GM19240 (cell line): ENCODE data around the gene WNT7B.

ENCODE experiments used
- DNase-seq: peaks from one replicate; pipeline ENCODE4 v3.0.0; 2011; ENCODE audit warnings: low spot score; ENCODE audit not compliant: insufficient read length

Gene WNT7B

GRCh38 chr22:45911601-45912271, 65.2 kb downstream of the WNT7B start:
- DNase-seq, result no peak

- DNase-seq, result no peak
These were observed 66.0 kb downstream of the WNT7B start for GRCh38 chr22:45910928-45911467.

- DNase-seq, result no peak
These were observed 68.0 kb downstream of the WNT7B start for GRCh38 chr22:45908961-45909360.

- DNase-seq, result no peak
These were observed 69.0 kb downstream of the WNT7B start for GRCh38 chr22:45907996-45908395.

GRCh38 chr22:45907378-45907777, 69.6 kb downstream of the WNT7B start:
- DNase-seq, result no peak

- DNase-seq, result no peak
These were observed 70.0 kb downstream of the WNT7B start for GRCh38 chr22:45906946-45907345.

GRCh38 chr22:45905924-45906865, 70.8 kb downstream of the WNT7B start:
- DNase-seq, result no peak

GRCh38 chr22:45905326-45905923, 71.5 kb downstream of the WNT7B start:
- no peak for DNase-seq

GRCh38 chr22:45904236-45904635, 72.7 kb downstream of the WNT7B start:
- DNase-seq, result no peak

GRCh38 chr22:45903355-45904135, 73.4 kb downstream of the WNT7B start:
- no peak for DNase-seq

- DNase-seq, result no peak
These were observed 79.2 kb downstream of the WNT7B start for GRCh38 chr22:45897736-45898135.

- DNase-seq, result no peak
These were observed 79.9 kb downstream of the WNT7B start for GRCh38 chr22:45896964-45897538.

- no peak for DNase-seq
These were observed 80.6 kb downstream of the WNT7B start for GRCh38 chr22:45896153-45896951.

- no peak for DNase-seq
These were observed 81.4 kb downstream of the WNT7B start for GRCh38 chr22:45895436-45896152.

GRCh38 chr22:45893516-45893915, 83.4 kb downstream of the WNT7B start:
- no peak for DNase-seq

GRCh38 chr22:45892681-45893461, 84.1 kb downstream of the WNT7B start:
- DNase-seq, result no peak

- no peak for DNase-seq
These were observed 84.9 kb downstream of the WNT7B start for GRCh38 chr22:45891996-45892621.

- no peak for DNase-seq
These were observed 85.4 kb downstream of the WNT7B start for GRCh38 chr22:45891471-45891995.
